LNCAP (cell line): ENCODE results near the gene HOGA1.
A peak's percentile ranks its signal among the peaks of the same experiment; 100 is the strongest.

ENCODE experiments used
- TF ChIP-seq, protein P1 (sequence below): fragments of 450-650 bp; IDR thresholded peaks from 2 replicates; pipeline ENCODE4 v1.5.1; 2017; ENCODE audit warnings: mild to moderate bottlenecking

The HOGA1 gene

DNA sequence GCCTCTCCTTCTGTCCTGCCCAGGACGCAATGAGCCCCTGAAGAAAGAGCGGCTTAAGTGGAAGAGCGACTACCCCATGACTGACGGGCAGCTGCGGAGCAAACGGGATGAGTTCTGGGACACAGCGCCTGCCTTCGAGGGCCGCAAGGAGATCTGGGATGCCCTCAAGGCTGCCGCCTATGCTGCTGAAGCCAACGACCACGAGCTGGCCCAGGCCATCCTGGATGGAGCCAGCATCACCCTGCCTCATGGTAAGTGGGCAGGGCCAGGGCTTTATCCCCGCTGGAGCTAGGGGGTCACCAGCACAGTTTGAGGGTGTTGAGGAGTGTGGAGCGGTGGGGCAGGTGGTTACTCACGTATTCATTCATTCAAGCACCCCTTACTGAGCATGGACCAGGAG, 16.3 kb upstream of the HOGA1 start:
- TF ChIP-seq, protein P1, sequence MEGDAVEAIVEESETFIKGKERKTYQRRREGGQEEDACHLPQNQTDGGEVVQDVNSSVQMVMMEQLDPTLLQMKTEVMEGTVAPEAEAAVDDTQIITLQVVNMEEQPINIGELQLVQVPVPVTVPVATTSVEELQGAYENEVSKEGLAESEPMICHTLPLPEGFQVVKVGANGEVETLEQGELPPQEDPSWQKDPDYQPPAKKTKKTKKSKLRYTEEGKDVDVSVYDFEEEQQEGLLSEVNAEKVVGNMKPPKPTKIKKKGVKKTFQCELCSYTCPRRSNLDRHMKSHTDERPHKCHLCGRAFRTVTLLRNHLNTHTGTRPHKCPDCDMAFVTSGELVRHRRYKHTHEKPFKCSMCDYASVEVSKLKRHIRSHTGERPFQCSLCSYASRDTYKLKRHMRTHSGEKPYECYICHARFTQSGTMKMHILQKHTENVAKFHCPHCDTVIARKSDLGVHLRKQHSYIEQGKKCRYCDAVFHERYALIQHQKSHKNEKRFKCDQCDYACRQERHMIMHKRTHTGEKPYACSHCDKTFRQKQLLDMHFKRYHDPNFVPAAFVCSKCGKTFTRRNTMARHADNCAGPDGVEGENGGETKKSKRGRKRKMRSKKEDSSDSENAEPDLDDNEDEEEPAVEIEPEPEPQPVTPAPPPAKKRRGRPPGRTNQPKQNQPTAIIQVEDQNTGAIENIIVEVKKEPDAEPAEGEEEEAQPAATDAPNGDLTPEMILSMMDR: no peak

DNA sequence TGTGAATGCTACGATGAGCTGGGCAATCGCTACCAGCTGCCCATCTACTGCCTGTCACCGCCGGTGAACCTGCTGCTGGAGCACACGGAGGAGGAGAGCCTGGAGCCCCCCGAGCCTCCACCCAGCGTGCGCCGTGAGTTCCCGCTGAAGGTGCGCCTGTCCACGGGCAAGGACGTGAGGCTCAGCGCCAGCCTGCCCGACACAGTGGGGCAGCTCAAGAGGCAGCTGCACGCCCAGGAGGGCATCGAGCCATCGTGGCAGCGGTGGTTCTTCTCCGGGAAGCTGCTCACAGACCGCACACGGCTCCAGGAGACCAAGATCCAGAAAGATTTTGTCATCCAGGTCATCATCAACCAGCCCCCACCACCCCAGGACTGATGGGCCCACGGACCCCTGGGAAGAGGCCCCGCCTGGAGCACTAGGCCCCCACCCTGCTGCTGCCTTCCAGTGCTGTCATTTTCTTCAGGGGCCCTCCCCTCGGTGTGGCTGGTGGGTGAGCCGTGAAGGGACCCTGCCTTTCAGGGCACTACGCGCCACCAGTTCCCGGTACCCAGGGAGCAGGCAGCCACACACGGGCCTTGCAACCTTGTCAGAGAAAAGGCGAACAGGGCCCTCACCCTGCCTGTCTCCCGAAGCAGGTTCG, 13.9 kb upstream of the HOGA1 start:
- TF ChIP-seq, protein P1: no peak

DNA sequence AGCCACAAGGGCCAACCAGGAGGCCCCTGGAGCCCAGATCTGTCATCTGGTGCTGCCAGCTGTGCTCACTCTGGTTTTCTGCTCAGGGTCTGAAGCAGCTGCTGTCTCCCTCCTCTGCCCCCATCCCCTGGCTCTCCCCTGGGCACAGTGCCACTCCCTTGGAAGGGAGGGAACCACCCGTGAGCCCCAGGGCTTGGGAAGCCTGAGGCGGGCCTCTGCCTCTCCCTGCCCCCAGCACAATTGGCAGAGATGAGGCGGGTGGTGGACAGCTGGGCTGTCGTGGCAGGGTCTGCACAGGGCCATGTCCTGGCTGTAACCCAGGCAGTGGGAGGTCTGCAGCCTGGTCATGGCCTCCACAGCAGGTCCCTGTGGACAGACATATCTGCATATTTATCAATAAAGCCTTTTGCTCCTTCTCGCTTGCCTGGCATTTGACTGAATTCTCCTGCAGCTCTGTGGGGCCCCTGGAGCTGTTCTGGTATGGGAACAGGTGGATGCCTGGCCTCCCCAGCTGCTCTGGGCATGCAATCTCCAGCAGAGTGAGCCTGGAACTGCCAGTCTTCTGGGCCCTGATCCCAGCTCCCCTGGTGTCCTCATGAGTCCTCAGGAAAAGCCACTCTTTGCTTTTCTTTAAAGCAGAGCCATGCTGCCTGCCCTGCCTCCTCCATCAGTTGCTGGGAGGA, 13.3 kb upstream of the HOGA1 start:
- TF ChIP-seq, protein P1: no peak

DNA sequence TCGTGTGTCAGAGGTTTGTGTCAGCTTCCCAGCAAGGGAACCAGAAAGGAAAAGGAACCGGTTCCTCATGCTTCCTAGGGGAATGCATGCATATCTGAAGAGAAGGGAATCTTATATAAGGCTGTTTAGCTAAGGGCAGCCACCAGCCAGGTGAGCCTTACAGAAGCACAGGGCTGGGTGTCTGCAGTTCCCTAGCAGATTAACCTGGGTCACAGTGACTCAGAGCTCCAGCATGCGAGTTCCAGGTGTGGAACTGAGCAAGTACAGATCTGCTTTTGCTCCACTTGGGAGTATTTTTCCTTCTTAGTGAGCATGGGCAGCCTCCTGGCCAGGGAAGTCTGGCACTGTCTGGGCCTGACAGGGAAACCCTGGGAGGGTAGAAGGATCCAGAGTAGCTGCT, 12.6 kb upstream of the HOGA1 start:
- TF ChIP-seq, protein P1: no peak

DNA sequence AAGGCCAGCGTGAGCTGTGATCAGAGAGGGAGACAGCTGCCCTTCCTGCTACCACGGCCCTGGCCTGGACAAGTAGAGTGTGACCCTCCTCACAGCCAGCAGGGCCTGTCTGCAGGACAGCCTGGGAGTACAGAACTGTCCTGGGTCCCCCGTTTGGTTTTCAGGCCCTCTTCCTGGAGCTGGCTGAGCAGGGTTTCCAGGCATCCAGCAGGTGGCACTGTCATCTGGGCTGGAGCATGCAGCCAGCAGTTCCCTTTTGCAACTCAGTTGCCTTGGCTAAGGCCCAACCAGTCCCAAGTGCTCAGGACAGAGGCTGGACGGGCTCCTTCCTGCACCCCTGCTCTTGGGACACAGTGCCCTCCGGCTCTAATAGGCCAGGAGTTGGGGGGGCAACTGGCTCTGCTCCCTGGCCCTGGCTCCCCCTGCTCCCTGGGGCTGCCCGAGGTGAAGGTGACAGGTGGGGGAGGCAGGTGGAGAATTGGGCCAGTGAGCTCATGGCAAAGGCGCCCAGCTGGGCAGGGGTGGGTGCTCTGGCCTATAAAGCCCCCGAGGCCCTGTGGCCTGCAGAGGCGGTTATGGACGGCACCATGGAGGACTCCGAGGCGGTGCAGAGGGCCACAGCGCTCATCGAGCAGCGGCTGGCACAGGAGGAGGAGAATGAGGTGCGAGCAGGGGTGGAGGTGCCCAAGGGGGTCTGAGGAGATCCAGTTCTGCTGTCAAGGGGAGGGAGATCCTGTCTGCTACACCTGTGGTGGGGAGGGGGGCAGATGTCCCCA, 11.8 kb upstream of the HOGA1 start, which contains the start of gene ANKRD2:
Gene ANKRD2 (plus strand): TSS at position 566 of the 776 bp plus-strand sequence. CDS start 10 bp downstream, at position 576.
- TF ChIP-seq, protein P1: peak; percentile 93

DNA sequence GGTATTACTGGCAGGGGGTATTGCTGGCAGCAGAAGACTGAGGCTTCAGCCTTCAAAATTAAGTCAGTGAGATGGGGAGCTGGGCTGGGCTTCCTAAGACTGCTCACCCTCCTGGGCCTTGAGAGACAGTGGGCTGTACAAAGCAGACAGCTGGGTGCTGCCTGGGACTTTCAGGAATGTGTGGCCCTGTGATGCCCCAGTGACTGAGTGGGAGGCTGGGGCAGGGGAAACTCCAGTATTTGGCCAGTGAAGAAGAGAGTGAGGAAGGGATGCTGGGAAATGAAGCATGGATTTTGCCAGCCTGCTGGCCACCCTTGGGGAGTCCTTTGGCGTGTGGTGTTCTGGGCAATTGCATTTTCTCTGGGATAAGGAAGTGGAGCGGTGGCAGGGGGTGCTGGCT, 11.2 kb upstream of the HOGA1 start:
- TF ChIP-seq, protein P1: no peak

DNA sequence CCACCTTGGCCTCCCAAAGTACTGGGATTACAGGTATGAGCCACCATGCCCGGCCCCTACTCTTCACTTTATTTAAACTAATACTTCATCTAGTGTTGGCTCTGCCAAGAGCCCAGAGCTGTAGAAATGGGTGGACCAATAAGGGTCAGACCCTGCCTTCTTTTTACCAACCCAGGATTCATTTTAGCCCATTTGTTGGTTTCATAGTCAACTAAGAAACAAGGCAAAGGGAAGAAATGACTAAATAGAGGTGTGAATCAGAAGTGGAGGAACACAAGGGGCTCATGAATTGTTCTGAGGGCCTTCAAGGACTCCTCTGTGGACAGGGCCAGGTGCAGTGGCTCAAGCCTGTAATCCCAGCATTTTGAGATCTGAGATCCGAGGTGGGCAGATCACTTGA, 10.5 kb upstream of the HOGA1 start:
- TF ChIP-seq, protein P1: no peak
